Epithelial cell of esophagus (primary cell): ENCODE measurements around the gene SMAD9.

Experiments
- DNase-seq: peaks from one replicate; pipeline ENCODE4 v3.0.0; 2010; ENCODE audit warnings: low read depth
- H3K4me3 ChIP-seq: 2 replicates; pipeline ENCODE4 v1.5.1; 2011; ENCODE audit warnings: mild to moderate bottlenecking, low read length, control low read depth
- CTCF ChIP-seq: IDR thresholded peaks from 2 replicates; pipeline ENCODE4 v1.5.1; 2011; ENCODE audit warnings: low read depth, mild to moderate bottlenecking, low read length, control low read depth, inconsistent platforms; ENCODE audit not compliant: insufficient read depth; ENCODE audit errors: missing control alignments

The SMAD9 gene

DNA sequence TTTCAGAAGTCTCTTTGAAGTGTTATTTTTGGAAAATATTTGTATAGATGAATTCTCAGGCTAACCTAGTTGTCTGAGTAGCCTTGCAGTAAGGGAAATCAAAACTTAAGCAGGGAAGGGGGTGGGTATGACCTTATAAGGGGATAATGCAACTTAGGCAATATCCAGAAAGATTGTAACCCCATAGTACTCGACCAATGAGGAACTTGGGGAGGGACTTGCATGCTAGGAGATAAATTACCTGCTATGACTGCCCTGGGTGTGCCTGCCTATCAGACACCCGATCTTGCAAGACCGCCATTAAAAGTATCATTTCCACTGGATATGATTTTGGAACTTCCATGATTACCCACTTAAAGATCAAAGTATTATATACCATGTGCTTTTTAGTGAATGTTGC lies 124.0 kb downstream of the SMAD9 start:
- DNase-seq: no peak
- no peak for TF ChIP-seq CTCF
- no peak overlapping the region for H3K4me3 ChIP-seq

DNA sequence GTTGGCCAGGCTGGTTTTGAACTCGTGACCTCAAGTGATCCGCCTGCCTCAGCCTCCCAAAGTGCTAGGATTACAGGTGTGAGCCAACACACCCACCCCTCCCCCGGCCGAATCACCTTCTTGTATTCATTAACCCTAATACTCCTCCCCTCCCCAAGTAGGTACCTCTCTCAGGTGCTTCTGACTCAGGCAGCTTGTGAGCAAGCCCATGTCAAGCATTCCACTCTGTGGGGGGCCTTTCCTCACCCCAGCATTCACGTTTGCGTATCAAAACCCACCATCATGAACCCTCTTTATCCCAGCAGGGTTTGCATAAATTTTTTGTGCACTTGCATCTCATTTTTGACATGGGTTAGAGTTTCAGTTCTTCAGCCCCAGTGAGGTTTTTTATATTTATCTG lies 124.6 kb downstream of the SMAD9 start:
- no peak for TF ChIP-seq CTCF
- no peak overlapping the region for H3K4me3 ChIP-seq
- DNase-seq: no peak
